NCI-H187 treated with DMSO at 0.1 percent for 48 hours (cell line): ENCODE measurements around the gene HNRNPAB.

ENCODE experiments used
- DNase-seq: peaks from one replicate; lab custom pipeline; 2025; lab: John Stamatoyannopoulos, UW

The HNRNPAB gene

DNA sequence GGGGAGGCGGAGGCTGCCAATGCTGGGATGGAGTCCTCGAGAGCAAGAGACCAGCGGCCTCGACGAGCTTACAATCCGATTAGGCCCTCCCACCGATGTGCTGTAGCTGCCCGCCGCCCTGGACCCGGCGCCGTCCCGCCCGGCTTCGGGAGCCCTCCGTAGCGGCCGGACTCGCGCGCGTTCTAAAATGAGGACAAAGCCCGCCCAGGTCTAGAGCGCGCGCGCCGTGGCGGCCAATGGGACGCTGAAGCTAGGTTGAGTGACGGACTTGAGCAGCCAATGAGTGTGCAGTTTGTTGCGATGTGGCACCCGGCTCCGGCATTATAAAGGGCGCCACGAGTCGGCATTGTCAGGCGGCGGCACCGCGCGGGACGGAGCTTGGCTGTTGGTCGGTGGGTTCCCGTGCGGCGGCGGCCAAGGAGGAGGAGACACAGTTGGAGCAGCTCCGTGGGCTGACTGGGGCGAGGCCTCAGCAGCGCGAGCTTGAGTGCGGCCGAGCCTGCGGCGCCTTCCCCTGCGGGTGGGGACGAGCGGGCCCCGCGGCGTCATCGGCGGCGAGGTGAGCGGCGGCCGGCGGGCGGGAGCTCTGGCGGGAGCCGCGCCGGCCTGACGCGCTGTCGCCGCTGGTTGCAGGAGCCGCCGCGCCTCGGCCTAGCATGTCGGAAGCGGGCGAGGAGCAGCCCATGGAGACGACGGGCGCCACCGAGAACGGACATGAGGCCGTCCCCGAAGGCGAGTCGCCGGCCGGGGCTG lies at the start of gene HNRNPAB:
HNRNPAB (plus strand) TSS at position 352 of the 753 bp plus-strand sequence; CDS start at position 657, 305 bp downstream.
- peak; percentile 50 for DNase-seq

DNA sequence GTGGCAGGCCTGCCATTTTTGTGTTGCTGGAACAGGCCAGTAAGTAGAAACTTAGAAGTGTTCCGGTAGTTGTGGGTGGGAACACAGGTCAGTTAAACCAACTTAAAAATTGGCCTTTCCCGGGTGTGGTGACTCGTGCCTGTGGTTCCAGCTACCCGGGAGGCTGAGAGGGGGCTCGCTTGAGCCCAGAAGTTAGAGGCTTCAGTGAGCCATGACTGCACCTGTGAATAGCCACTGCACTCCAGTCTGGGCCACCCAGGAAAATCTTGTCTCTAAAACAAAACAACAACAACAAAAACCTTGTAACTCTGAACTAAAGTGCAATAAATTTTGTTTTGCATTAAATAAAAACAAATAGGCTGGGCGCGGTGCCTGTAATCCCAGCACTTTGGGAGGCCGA lies 49.3 kb upstream of the HNRNPAB start:
- no peak for DNase-seq

DNA sequence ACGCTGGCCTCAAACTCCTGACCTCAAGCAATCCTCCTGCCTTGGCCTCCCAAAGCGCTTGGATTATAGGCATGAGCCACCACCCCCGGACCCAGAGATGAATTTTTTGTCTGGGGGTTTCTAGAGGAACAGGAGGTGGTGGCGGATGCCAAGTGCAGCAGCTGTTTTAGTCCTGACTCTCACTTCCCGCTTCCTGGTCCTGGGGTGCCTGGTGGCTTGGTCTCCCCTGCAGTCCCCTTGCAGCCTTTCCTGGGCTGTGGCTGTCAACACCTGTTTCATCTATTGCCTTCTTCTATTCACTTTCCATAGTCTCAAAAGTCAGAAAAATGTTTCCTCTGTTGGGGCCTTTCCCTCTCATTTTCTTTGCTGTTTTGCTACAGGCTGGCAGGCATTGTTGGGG lies 44.2 kb upstream of the HNRNPAB start:
- DNase-seq, result no peak

DNA sequence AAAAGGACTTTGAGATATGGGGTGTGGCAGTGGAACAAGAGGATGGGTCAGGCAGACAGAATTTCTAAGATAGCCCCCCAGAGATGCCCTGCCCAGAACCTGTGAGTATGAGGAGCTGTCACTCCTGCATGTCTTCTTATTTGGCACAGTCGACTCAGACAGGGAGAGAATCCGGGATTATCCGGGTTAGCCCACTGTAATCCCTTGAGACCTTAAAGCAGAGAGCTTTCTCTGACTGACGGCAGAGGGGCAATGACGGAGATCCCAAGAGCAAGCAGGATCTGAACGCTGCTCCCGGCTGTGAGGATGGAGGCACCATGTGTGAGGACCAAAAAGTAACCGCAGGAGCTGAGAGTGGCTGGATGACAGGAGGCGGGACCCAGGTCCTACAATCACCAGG lies 41.9 kb upstream of the HNRNPAB start:
- DNase-seq, result no peak

GRCh38 chr5:178163772-178164735 lies 40.3 kb upstream of the HNRNPAB start:
- DNase-seq, result peak; percentile 53

DNA sequence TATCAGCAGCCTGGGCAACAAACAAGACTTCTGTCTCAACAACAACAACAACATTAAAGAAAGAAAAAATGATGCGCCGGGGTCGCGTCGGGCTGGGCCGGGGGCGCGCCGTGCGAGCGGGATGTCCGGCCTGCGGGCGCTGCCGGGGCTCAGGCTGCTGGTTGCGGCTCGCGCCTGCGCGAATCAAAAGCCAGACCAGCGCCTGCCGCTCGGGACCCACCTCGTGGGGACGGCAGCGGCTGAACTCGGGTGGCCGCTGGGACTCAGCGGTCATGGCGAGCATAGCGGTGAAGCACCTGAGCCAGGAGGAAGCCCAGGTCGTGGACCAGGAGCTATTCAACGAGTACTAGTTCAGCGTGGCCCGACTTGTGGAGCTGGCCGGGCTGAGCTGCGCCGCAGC lies 38.8 kb upstream of the HNRNPAB start:
- DNase-seq, result no peak

DNA sequence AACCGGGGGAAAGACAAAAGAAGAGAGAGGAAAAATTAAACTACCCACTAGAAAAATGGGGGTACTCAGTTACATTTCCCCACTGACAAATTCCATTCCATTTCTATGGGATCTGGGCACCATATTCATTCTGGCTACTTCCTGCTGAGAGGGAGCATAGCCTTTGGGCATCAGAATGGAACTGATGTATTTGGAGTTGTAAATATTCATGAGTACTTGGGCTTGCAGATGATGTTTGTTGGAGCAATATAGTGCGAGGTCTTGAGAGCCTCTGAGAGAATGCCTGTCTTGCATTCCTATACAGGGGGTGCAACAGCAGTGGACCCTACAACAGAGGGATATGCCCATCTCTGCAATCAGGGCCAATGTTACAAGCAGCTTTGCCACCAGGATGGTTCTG lies 33.9 kb upstream of the HNRNPAB start:
- DNase-seq, result no peak

DNA sequence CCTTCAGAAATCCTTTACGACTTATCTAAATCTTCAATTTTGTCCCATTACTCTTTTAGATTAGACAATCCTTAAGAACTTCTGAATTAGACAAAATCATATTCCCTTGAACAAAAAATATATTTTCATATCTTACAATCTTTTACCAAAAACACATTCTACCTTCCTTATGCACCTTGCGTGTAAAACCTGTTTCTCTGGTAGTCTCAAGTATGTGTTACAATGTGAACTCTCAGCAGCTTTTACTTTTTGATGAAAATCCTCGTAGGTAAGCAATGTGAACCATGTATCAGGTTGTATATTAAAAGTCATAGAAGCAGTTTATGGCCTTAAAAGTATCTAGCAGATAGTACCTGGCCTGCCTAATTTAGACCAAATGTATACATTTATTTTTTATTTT lies 29.9 kb upstream of the HNRNPAB start:
- DNase-seq, result no peak

DNA sequence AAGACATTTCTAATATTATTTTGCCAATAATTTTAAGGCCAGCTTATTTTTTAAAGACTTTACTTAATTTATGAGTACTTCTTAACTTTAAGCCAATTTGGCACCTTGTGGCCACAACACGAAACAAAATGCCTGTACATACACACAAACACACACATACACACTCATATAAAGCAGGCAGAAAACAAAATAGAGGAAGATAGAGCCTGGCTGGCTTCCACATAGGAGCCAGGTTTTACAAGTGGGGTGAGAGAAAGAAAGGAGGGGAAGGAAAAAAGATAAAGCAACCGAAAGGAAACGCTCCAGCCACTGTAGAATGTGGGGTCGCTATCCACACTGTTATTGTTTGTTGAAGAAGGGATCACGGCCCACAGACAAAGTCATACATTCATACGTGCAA lies 27.5 kb upstream of the HNRNPAB start:
- no peak for DNase-seq

- no peak for DNase-seq
Measured at GRCh38 chr5:178177569-178177968, 26.8 kb upstream of the HNRNPAB start.

DNA sequence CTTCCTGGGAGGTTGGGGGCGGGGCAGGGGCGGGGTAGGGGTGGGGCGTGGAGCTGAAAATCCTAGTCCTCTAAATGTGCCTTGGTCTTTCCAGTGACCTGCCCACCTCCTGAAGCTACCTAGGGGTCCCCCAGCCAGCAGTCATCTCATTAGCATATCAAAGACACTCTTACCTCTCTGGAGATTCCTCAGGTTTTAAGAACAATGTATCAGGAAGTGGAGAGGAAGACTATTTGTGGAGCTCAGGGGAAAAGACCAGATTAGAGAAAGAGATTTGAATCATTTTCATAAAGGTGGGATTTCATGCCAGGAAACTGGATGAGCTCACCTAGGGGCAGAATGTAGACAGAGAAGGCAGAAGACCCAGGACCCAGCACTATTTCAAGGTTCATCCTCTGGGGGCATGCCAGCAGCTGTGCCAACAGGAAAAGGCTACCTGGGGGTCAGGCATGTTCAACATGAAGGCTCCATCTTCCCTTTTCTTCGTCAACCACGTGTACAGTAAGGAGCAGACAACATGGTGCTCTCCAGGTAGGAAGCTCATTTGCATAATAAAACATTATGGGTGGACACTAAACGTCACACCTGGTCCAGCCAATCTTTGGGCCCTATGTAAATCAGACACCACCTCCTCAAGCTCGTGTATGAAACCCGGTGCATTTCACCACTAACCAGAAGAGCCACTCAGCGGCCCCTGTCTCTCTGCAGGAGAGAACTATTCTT lies 24.0 kb upstream of the HNRNPAB start:
- no peak for DNase-seq

DNA sequence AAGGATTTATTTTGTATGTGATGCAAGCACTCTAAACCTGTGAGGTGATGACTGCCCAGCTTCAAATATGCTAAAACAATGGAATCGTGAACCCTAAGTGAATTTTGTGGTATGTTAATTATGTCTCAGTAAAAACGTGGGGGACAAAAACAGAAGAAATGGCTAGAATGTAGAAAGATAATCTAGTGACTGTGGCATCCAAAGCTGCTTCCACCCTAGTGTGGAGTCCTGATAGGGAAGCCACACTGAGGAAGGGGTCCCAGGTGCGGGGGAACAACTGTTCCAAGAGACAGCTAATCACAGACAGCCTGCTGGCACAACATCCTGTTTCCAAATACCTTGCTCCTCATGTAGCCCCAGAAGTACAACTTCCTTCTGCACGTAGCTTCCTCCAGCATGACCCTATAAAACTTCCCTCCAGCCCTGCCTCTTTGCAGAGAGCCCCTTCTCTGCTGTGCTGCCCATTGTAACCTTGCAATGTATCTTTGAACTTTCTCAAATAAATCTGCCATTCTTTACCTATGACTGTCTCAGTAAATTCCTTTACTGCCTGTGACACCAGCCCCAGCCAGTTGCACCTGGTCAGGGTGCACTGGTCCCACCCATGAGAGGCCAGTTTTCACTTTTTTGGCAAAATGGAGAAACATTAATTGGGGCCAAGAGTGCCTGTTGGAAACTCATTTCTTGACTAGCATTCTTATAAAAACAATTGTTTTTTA lies 22.0 kb upstream of the HNRNPAB start:
- DNase-seq, result no peak

DNA sequence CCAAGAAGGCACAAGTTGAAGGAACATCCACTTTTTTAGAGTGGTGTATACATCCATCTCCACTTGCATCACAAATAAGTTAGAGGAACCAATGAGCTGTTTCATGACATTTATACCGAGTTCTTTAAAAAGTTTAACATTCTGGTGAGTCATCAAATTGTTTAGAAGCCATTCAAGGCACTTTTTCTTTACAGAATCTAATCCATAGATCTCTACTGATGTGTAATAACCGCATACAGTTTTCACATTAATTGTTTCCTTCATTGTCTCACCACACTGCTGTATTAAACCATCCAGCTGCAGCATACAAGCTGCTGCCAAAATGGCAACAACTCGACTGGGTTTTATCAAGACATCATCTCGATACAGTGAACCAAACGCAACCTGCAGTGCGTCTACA lies 17.9 kb upstream of the HNRNPAB start:
- no peak for DNase-seq

GRCh38 chr5:178187014-178187413 lies 17.3 kb upstream of the HNRNPAB start, which contains the start of gene GMCL2:
Gene GMCL2 (minus strand): TSS chr5:178187371. CDS start chr5:178187299, 72 bp downstream.
- no peak for DNase-seq

DNA sequence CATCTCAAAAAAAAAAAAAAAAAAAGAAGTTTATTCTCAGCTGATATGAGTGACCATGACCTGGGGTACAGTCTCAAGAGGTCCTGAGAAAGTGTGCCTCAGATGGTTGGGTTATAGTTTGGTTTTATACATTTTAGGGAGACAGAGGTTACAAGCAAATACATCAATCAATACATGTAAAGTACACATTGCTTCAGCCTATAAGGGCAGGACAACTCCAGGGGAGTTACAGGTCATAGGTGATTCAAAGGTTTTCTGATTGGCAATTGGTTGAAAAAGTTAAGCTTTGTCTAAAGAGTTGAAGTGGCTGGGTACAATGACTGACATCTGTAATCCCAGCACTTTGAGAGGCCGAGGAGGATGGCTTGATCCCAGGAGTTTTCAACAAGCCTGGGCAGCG lies 14.9 kb upstream of the HNRNPAB start:
- DNase-seq, result no peak

GRCh38 chr5:178191661-178192060 lies 12.7 kb upstream of the HNRNPAB start:
- no peak for DNase-seq

DNA sequence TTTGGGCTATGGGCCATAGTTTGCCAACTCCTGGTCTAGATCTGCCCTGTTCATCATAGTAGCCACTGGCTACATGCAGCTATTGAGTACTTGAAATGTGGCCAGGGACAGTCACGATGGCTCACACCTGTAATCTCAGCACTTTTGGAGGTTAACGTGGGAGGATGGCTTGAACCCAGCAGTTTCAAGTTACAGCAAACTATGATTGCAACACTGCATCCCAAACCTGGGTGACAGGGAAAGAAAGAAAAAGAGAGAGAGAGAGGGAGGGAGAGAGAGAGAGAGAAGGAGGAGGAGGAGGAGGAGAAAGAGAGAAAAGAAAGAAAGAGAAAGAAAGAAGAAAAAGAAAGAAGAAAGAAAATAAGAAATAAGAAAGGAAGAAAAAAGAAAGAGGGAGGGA lies 12.1 kb upstream of the HNRNPAB start:
- no peak for DNase-seq

- no peak for DNase-seq
Measured at GRCh38 chr5:178192787-178193186, 11.5 kb upstream of the HNRNPAB start.

GRCh38 chr5:178193251-178193809 lies 11.0 kb upstream of the HNRNPAB start:
- no peak for DNase-seq

DNA sequence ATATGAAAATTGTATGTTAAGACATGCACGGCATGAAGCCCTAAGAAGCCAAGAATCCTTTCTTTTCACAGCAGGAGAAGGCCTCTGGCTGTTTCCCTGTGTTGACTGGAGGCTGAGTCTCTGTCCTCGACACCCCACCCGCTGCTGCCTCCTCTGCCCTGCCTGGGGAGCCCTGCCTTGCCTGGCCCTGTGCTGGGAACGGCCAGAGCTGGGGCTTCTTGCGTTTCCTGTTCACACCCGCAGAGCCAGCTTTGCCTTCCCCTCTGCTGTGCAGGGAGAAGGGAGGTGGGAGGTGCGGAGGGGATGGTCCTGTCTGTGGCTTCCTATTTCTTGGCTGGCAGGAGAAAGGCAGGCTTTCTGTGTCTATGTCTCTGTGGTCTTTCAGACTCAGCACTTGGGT lies 10.3 kb upstream of the HNRNPAB start:
- DNase-seq, result no peak

- DNase-seq, result no peak
Measured at GRCh38 chr5:178196281-178196812, 8.0 kb upstream of the HNRNPAB start.
